ENCODE data around the gene ALPK1. TPM values are rescaled to one million over a fixed set of nuclear protein-coding genes. Genes with fewer than 3 reads are reported as not detected.

The ALPK1 gene
- total and polyA plus RNA-seq, 4 donors, result 2.8 to 14.0 (median 4.7) TPM

DNA sequence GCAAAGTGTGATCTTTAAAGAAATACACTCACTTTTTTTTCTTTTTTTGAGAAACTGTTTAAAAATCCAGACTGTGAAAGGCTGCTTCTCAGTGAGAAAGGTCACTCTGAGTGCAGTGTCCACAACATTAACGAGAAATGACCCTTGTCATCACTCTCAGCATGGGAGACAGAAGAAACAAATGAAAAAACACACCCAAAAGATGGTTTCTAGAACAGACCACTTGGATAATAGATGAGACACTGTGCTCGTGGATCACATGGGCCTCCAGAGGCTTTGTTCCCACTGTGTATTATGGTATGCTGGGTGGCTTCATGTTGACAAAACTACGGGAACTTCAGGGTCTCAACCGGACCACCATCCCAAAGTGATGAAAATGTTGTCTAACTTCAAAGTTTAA, 153.9 kb downstream of the ALPK1 start:
- H3K27ac ChIP-seq (ENCODE audit: low read depth in 1 of 2, low read length in 2 of 2), result no peak overlapping the region
- no peak overlapping the region for H3K9ac ChIP-seq (ENCODE audit: low read depth in 1 of 2, low read length in 2 of 2)
- no peaks in the 10 kb centered on the region for H3K9me3 ChIP-seq (ENCODE audit: control insufficient read depth in 4 of 4, low read length in 3 of 4)
- 76% methylated on average over 4 of the region's 4 CpGs for WGBS
- no peaks in the 10 kb centered on the region for H3K36me3 ChIP-seq (ENCODE audit: control insufficient read depth in 4 of 4, insufficient read depth in 3 of 4, low read depth in 1 of 4, low read length in 3 of 4)
- no peak for DNase-seq (ENCODE audit: low spot score)
- no peaks in the 10 kb centered on the region for H3K27me3 ChIP-seq (ENCODE audit: control insufficient read depth in 4 of 4, insufficient read depth in 4 of 4, low read length in 3 of 4)
- TF ChIP-seq RXRA (IDR thresholded peaks at IDR 0.05), result no peak
- TF ChIP-seq RAD21 (IDR thresholded peaks at IDR 0.05), result no peak
- no peak for TF ChIP-seq EGR1 (IDR thresholded peaks at IDR 0.05; ENCODE audit: low read depth in 2 of 2)
- no peak for TF ChIP-seq JUND (IDR thresholded peaks at IDR 0.05)
- TF ChIP-seq SP1 (IDR thresholded peaks at IDR 0.05), result no peak
- TF ChIP-seq, protein P1, sequence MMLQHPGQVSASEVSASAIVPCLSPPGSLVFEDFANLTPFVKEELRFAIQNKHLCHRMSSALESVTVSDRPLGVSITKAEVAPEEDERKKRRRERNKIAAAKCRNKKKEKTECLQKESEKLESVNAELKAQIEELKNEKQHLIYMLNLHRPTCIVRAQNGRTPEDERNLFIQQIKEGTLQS (IDR thresholded peaks at IDR 0.05), result no peak
- no peak for TF ChIP-seq HNF4G (IDR thresholded peaks at IDR 0.05)
- TF ChIP-seq FOXA2 (IDR thresholded peaks at IDR 0.05), result no peak
- TF ChIP-seq, protein P2, sequence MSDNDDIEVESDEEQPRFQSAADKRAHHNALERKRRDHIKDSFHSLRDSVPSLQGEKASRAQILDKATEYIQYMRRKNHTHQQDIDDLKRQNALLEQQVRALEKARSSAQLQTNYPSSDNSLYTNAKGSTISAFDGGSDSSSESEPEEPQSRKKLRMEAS (IDR thresholded peaks at IDR 0.05), result no peak
- TF ChIP-seq, protein P3, sequence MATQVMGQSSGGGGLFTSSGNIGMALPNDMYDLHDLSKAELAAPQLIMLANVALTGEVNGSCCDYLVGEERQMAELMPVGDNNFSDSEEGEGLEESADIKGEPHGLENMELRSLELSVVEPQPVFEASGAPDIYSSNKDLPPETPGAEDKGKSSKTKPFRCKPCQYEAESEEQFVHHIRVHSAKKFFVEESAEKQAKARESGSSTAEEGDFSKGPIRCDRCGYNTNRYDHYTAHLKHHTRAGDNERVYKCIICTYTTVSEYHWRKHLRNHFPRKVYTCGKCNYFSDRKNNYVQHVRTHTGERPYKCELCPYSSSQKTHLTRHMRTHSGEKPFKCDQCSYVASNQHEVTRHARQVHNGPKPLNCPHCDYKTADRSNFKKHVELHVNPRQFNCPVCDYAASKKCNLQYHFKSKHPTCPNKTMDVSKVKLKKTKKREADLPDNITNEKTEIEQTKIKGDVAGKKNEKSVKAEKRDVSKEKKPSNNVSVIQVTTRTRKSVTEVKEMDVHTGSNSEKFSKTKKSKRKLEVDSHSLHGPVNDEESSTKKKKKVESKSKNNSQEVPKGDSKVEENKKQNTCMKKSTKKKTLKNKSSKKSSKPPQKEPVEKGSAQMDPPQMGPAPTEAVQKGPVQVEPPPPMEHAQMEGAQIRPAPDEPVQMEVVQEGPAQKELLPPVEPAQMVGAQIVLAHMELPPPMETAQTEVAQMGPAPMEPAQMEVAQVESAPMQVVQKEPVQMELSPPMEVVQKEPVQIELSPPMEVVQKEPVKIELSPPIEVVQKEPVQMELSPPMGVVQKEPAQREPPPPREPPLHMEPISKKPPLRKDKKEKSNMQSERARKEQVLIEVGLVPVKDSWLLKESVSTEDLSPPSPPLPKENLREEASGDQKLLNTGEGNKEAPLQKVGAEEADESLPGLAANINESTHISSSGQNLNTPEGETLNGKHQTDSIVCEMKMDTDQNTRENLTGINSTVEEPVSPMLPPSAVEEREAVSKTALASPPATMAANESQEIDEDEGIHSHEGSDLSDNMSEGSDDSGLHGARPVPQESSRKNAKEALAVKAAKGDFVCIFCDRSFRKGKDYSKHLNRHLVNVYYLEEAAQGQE (IDR thresholded peaks at IDR 0.05), result no peak
- TF ChIP-seq HNF4A (conservative IDR thresholded peaks at IDR 0.05), result no peak
- H3K4me3 ChIP-seq (ENCODE audit: low read depth in 1 of 3, low read length in 3 of 3), result no peak overlapping the region
- no peaks in the 10 kb centered on the region for H3K4me1 ChIP-seq (ENCODE audit: control insufficient read depth in 4 of 4, insufficient read depth in 4 of 4, low read length in 3 of 4)

DNA sequence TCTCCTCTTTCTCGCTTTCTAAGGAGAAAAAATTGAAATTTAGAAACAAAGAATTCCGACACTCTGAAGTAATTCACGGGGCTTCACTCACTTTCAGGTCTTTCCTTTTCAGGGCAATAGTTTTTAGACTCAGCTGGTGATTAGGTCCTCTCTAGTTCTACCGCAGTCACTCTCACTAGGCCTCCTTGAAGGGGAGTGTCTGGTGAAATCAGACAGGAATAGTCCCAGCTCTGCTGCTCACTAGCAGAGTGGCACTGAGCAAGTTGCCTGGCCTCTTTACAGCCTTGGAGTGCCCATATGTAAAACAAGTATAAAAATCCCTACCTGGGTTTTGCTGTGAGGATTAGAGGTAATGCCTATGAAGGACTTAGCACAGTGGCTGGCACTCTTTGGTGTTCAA, 154.7 kb downstream of the ALPK1 start:
- DNase-seq (ENCODE audit: low spot score), result no peak
- no peaks in the 10 kb centered on the region for H3K4me1 ChIP-seq (ENCODE audit: control insufficient read depth in 4 of 4, insufficient read depth in 4 of 4, low read length in 3 of 4)
- H3K36me3 ChIP-seq (ENCODE audit: control insufficient read depth in 4 of 4, insufficient read depth in 3 of 4, low read depth in 1 of 4, low read length in 3 of 4), result no peaks in the 10 kb centered on the region
- H3K27me3 ChIP-seq (ENCODE audit: control insufficient read depth in 4 of 4, insufficient read depth in 4 of 4, low read length in 3 of 4), result no peaks in the 10 kb centered on the region
- TF ChIP-seq, protein P1 (IDR thresholded peaks at IDR 0.05), result no peak
- no peak for TF ChIP-seq RXRA (IDR thresholded peaks at IDR 0.05)
- no peak overlapping the region for H3K9ac ChIP-seq (ENCODE audit: low read depth in 1 of 2, low read length in 2 of 2)
- no peak overlapping the region for H3K4me3 ChIP-seq (ENCODE audit: low read depth in 1 of 3, low read length in 3 of 3)
- H3K9me3 ChIP-seq (ENCODE audit: control insufficient read depth in 4 of 4, low read length in 3 of 4), result no peaks in the 10 kb centered on the region
- 77% methylated on average over 4 of the region's 4 CpGs for WGBS
- H3K27ac ChIP-seq (ENCODE audit: low read depth in 1 of 2, low read length in 2 of 2), result no peak overlapping the region

DNA sequence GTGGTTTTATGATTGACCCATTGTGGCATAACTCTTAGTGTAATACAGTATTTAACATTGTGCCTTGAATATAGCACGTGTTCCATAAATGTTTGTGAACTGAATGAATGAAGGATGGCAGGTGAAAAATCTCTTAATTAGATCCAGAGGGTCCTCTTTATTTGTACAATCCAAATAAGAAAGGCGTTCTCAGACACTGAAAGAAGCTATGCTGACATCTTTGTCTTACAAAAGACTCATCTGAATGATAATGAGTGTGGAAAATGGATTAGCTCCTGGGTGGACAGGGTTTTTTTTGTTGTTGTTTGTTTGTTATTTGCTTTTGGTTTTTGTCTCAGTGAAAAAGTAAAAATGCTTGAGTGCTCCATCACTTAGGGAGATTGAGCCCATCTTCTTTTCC, 156.2 kb downstream of the ALPK1 start:
- H3K27ac ChIP-seq (ENCODE audit: low read depth in 1 of 2, low read length in 2 of 2), result no peak overlapping the region
- H3K27me3 ChIP-seq (ENCODE audit: control insufficient read depth in 4 of 4, insufficient read depth in 4 of 4, low read length in 3 of 4), result no peaks in the 10 kb centered on the region
- 55% methylated on average over 2 of the region's 2 CpGs for WGBS
- no peak overlapping the region for H3K4me3 ChIP-seq (ENCODE audit: low read depth in 1 of 3, low read length in 3 of 3)
- H3K36me3 ChIP-seq (ENCODE audit: control insufficient read depth in 4 of 4, insufficient read depth in 3 of 4, low read depth in 1 of 4, low read length in 3 of 4), result no peaks in the 10 kb centered on the region
- no peak for DNase-seq (ENCODE audit: low spot score)
- H3K9me3 ChIP-seq (ENCODE audit: control insufficient read depth in 4 of 4, low read length in 3 of 4), result peaks cover 0 to 1% (median 0%) of the 10 kb centered on the region in 4 donors
- no peaks in the 10 kb centered on the region for H3K4me1 ChIP-seq (ENCODE audit: control insufficient read depth in 4 of 4, insufficient read depth in 4 of 4, low read length in 3 of 4)
- no peak overlapping the region for H3K9ac ChIP-seq (ENCODE audit: low read depth in 1 of 2, low read length in 2 of 2)
- TF ChIP-seq TAF1 (conservative IDR thresholded peaks at IDR 0.05) (no peak), JUND (IDR thresholded peaks at IDR 0.05) (no peak), RXRA (IDR thresholded peaks at IDR 0.05) (no peak), GABPA (IDR thresholded peaks at IDR 0.05 in 1 of 2, conservative IDR thresholded peaks at IDR 0.05 in 1 of 2) (no peak), HNF4G (IDR thresholded peaks at IDR 0.05) (no peak), SP1 (IDR thresholded peaks at IDR 0.05) (no peak), HNF4A (conservative IDR thresholded peaks at IDR 0.05) (no peak), RAD21 (IDR thresholded peaks at IDR 0.05) (no peak), NR2F2 (IDR thresholded peaks at IDR 0.05) (no peak), EGR1 (IDR thresholded peaks at IDR 0.05; ENCODE audit: low read depth in 2 of 2) (no peak), FOXA1 (IDR thresholded peaks at IDR 0.05) (no peak), YY1 (IDR thresholded peaks at IDR 0.05) (no peak)
- TF ChIP-seq, protein P3 (IDR thresholded peaks at IDR 0.05), result no peak
- TF ChIP-seq, protein P4, sequence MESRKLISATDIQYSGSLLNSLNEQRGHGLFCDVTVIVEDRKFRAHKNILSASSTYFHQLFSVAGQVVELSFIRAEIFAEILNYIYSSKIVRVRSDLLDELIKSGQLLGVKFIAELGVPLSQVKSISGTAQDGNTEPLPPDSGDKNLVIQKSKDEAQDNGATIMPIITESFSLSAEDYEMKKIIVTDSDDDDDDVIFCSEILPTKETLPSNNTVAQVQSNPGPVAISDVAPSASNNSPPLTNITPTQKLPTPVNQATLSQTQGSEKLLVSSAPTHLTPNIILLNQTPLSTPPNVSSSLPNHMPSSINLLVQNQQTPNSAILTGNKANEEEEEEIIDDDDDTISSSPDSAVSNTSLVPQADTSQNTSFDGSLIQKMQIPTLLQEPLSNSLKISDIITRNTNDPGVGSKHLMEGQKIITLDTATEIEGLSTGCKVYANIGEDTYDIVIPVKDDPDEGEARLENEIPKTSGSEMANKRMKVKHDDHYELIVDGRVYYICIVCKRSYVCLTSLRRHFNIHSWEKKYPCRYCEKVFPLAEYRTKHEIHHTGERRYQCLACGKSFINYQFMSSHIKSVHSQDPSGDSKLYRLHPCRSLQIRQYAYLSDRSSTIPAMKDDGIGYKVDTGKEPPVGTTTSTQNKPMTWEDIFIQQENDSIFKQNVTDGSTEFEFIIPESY (IDR thresholded peaks at IDR 0.05), result no peak
- TF ChIP-seq, protein P2 (IDR thresholded peaks at IDR 0.05), result no peak
